Stimulated activated CD4-positive, alpha-beta T cell treated with anti-CD3 and anti-CD28 coated beads, Interleukin-1b, Interleukin-23, amount 100 ng/mL, for 48 hours (primary cell): ENCODE measurements around the gene ZNF784.

Experiments used
- DNase-seq: peaks from one replicate; pipeline ENCODE4 v3.0.0-alpha.2; 2020

ZNF784 gene

GRCh38 chr19:55656552-55656951 lies 32.2 kb upstream of the ZNF784 start:
- DNase-seq = no peak

DNA sequence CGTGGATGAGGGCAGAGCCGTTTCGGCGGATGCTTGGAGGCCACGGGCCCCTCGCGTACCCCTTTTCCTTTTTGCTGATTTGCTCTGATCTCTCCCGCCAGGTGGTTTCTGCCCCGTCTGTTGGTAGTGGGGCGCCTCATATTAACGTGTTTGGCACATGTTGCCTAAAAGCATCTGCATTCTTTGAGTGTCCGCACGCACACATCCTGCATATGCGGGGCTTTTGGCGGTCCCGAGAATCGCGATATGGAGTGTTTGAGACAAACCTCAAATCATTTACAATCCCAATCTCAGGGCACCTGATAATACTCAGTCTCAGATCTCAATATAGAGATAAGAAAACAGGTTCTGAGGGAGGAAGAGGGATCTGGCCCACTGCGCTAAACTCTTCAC lies 31.3 kb upstream of the ZNF784 start:
- no peak for DNase-seq

DNA sequence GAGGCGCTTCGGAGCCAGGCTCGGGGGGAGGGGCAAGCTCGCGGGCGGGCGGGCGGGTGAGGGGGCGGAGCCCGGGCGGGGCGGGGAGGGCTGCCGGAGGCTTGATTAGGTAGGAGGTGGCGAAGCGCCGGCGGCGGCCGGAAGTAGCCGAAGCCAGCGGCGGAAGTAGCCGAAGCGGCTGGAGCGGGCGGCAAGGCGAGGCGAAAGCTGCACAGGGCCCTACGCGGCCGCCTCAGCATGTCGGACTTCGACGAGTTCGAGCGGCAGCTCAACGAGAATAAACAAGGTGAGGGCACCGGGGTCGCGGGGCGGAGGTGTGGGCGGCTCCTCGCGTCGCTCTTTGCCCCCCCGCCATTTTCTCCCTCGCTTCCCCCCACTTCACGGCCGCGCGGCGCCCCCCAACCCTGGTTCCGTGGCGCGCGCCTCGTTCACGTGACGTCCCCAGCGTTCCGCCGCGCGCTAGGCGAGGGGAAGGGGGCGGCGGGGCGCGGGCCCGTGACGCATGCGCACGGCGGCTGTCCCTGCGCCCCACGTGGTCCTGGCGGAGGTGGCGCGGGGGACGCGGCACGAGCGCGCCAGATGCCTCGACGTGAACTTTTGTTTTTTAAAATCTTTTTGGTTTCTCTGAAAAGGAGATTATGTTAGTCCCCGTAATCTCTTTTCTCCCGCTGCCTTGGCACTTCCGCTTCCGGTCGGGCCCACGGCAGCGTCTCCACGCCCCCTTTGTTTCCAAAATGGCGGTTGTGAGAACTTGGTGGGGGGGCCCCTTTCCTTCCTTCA lies 30.7 kb upstream of the ZNF784 start, which contains the start of gene U2AF2:
TSS of gene U2AF2 (plus strand) at position 168 of the 780 bp plus-strand sequence. CDS start at position 238, 70 bp downstream.
- peak; percentile 96 for DNase-seq

GRCh38 chr19:55654323-55654867 lies 30.0 kb upstream of the ZNF784 start:
- DNase-seq = peak; percentile 99

GRCh38 chr19:55653651-55654322 lies 29.4 kb upstream of the ZNF784 start:
- peak; percentile 96 for DNase-seq

- DNase-seq = no peak
Measured at GRCh38 chr19:55652311-55653128, 28.2 kb upstream of the ZNF784 start.

- DNase-seq = no peak
Measured at GRCh38 chr19:55651236-55651635, 26.9 kb upstream of the ZNF784 start.

DNA sequence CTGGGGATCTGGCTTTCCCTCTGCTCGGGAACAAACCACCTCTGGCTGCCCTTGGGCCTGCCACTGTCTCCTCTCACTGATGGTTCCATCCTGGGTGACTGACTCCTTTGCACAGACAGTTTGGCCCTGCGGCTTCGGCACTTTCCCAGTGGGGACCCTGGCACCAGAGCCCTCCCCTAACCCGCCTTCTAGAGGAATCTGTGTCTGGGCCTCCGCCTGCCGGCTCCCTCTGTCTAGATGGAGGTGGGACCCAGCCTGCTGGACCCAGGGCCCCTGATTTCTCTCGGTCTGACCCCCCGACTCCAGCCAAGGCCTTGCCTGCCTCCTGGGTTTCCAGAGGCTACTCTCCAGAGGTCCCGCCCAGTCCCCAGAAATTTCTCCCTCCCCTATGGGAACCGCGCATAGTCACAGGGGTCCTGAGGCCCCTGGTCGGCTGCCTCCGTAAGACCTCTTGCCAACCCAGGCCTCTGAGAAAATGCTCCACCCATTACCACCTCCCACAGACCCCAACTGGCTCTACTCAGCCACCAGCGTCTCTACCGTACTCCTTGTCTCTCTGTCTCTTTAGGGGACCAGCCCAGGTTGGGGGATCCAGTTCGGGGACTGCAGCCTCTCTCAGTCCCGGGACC lies 26.4 kb upstream of the ZNF784 start:
- DNase-seq = no peak

DNA sequence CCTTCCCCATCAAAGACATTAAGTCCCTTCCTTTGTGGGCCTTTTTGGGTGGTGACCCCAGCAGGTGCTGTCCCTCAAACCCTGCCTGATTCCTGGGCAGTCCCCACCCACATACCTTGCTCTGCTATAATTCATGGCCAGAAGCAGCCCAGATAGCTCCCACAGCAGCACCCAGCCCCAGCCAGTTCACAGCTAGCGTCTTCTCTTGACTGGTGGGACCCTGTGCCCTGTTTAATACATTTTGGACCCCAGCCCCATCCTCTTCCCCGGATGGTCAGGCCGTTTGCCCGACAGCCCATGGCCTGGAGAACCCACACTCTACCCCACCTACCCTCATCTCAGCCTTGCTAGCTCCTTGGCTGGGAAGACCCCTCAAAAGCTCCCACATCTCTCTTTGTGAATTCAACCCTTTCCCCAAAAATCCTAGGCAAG lies 25.8 kb upstream of the ZNF784 start:
- DNase-seq = no peak

DNA sequence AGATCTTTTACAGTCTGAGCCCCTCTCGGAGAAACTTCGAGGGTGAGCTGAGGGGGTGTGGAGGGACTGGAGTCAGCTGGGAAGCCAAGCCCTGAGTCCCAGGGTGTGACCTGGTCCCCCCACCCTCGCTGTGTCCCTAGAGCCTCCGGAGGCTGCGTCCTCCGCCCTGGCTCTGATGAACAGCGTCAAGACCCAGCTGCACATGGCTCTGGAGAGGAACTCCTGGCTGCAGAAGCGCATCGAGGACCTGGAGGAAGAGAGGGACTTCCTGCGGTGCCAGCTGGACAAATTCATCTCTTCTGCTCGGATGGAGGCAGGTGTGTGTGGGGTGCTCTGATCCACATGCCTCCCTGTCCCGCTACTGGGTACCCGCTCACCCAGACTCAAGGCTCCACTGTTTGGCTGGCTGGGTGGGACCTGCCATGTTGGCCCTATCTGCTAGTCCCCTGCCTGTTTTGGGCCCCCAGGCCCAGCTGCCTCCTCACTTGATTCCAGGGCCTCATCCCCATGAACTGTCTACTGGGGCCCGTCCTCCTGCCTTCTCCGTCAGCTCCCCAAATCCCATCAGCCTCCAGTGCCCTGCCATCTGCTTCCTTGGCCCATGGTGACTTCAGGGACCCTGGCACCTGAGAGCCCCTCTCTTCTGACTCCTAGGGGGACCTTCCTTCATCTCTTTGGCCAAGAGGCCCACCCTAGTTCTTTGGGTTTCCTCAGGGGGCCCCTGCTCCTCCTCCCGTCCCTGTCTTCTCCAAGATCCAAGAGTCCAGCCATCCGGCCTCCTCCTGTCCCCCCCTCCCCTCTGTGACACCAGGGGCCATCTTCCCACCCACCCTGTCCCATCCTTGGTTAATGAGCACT lies 25.1 kb upstream of the ZNF784 start:
- DNase-seq = no peak

GRCh38 chr19:55648585-55649267 lies 24.4 kb upstream of the ZNF784 start:
- no peak for DNase-seq

GRCh38 chr19:55647732-55648584 lies 23.6 kb upstream of the ZNF784 start, which contains the start of gene CCDC106:
CCDC106 (plus strand) TSS chr19:55648212; CDS start chr19:55649047, 835 bp downstream.
- no peak for DNase-seq

GRCh38 chr19:55646889-55647731 lies 22.7 kb upstream of the ZNF784 start:
- DNase-seq = no peak

- DNase-seq = no peak
Measured at GRCh38 chr19:55645512-55645881, 21.1 kb upstream of the ZNF784 start.

- no peak for DNase-seq
Measured at GRCh38 chr19:55644842-55645511, 20.6 kb upstream of the ZNF784 start.

DNA sequence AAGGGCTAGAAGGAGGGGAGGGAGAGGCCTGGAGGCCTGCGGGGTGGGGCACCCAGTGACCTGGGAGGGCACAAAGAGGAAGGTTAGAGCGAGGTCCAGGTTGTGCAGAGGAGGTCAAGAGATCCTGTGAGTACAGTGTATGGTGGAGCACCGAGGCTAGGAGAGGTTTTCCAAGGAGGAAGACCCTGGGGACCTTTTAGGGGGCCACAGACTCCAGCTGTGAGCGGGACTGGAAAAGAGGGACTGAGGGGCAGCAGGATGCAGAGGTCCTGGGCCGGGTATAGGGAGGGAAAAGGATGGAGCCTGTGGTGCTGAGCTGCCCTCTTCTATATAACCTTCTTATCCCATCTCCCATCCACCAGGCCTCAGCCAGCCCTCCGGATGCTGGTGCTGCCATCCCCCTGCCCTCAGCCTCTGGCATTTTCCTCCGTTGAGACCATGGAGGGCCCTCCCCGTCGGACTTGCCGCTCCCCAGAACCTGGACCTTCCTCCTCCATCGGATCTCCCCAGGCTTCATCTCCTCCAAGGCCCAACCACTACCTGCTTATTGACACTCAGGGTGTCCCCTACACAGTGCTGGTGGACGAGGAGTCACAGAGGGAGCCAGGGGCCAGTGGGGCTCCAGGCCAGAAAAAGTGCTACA lies 19.9 kb upstream of the ZNF784 start:
- DNase-seq = no peak

DNA sequence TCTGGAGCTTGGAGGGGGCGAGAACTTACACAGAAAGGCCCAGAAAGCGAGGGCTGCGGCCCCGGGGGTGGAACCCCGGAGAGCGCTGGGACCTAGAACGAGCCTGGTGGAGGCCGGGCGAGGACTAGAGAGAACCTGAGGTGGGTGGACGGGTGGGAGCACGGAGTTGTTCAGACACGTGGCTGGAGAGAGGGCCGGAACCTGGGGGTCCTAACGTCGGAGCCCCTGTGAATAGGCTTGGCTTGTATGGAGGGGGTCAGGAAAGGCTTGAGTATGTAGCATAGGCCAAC lies 19.5 kb upstream of the ZNF784 start:
- no peak for DNase-seq
